Measurements from ENCODE around the gene MAP2K6.

Gene MAP2K6

DNA sequence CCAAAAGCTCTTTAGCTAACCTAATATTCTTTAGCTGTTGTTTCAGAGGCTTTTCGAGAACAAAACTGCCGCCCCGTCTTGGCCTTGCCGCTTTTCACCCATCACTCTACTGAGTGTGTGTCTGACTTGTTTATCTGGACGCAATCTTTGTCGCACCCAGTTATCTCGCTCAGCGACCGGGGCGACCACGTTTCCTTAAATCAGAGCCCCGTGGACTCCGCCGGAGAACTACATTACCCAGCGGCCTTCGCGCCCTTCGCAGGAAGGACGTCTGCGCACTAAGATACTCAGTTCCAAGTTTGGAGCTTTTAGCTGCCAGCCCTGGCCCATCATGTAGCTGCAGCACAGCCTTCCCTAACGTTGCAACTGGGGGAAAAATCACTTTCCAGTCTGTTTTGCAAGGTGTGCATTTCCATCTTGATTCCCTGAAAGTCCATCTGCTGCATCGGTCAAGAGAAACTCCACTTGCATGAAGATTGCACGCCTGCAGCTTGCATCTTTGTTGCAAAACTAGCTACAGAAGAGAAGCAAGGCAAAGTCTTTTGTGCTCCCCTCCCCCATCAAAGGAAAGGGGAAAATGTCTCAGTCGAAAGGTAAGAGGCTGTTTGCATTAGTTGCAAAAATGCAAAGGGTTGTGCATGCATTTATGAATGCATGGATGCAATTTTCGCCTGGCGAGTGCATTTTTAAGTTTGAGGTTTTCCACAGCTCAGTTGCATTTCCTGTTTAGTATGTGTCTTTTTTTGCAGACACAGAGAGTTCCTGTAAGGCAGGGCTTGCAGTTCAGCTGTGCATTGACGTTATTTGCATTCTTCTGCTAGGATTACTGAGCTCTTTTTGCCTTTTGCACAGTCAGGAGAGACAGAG is at the start of gene MAP2K6:
MAP2K6 (plus strand) TSS at position 290 of the 867 bp plus-strand sequence; CDS start at position 578, 288 bp downstream.
- DNase-seq, result peak; percentile 30

DNA sequence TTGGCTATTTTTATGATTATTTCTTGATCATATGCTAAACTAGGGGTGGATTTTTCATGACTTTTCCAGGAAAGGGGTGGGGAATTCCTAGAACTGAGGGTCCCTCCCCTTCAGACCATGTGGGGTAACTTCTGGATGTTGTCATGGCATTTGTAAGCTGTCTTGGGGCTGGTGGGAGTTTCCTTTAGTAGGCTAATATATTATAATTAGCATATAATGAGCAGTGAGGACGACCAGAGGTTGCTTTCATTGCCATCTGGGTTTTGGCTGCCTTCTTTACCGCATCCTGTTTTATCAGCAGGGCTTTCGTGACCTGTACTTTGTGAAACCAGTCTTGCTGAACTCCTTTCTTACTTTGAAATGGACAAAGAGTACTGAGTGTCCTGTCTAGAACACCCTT is 47.2 kb upstream of the MAP2K6 start:
- no peak for DNase-seq

DNA sequence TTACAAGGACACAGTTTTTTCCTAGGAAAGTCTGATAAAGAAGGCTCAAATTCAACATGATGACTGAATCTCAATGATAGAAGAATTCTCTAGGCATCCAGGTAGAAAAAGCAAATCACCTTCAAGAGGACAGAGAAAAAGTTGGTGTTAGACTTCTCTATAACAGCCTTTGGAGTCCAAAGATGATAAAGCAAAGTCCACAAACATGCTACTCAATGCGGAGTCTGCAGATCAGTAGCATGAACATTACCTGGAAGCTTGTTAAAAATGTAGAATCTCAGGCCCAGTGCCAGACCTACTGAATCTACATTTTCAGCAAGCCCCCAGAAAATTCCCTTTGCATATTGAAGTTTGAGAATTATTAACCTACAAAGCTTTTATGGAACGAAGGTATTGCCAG is 41.4 kb upstream of the MAP2K6 start:
- no peak for DNase-seq

DNA sequence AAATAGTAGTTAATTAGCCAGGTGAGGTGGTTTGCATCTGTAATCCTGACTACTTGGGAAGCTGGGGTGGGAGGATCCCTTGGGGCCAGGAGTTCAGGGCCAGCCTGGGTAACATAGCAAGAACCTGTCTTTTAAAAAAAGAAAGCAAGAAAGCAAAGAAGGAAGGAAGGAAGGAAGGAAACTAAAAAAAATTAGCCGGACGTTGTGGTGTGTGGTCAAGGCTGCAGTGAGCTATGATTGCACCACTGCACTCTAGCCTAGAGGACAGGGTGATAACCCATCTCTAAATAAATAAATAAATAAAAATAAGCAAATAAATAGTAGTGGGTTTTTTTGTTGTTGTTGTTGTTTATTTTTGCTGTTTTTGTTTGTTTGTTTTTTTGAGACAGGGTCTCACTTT is 39.3 kb upstream of the MAP2K6 start:
- no peak for DNase-seq

DNA sequence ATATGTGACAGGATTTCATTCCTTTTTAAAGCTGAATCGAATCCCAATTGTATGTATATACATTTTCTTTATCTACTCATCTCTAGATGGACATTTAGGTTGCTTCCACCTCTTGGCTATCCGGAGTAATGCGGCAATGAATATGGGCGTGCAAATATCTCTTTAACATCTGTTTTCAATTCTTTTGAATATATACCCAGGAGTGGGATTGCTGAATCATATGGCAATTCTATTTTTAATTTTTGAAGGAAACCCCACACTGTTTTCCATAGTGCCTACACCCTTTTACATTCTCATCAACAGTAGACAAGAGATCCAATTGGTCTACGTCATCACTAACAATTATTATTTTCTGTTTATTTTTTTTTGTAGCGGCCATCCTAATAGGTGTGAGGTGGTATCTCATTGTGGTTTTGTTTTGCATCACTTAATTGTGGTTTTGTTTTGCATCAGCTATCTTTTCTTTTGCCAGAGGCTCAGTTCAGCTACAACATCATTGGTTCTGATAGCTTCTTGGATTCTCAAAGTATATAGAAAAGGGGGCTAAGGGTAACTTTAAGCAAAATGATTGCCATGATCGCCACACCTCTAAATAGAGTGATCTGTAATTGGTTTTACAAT is 25.6 kb upstream of the MAP2K6 start:
- DNase-seq, result no peak

DNA sequence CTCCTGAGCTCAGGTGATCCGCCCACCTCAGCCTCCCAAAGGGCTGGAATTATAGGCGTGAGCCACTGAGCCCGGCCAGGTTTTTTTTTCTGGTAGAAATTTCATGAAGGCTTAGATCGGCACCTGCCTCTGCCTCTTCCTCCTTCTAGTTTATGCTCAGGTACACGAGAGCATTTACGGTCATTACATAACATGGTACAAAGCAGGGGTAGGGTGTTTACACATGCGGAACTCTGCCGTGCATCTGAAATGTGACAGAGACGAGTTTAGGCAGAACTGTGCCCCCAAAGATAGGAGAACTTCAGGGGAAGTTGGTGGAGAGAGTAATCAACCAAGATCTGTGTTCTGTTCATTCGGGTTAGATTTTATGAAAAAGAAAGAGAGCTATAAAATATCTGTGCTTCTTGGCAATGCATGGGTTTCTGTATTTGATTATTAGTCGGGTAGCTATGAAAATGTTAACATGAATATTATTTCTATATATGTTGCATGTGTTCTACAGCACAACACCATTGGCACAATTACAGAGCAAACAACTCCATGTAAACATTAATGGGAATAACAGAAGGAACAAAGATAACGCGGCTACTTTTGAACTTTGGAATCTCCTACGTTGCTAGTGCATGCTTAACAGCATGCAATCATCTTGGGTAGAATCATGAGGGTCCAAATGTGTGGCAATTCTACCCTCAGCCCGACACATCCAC is 23.5 kb upstream of the MAP2K6 start:
- no peak for DNase-seq

DNA sequence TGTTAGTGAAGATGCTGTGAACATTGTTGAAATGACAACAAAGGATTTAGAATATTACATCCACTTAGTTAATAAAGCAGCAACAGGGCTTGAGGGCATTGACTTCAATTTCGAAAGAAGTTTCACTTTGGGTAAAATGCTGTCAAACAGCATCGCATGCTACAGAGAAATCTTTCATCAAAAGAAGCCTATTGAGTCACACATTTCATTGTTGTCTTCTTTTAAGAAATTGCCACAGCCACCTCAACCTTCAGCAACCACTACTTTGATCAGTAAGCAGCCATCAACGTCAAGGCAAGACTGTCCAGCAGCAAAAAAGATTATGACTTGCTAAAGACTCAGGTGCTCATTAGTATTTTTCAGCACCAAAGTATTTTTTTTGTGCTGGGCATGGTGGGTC is 13.2 kb upstream of the MAP2K6 start:
- DNase-seq, result no peak

DNA sequence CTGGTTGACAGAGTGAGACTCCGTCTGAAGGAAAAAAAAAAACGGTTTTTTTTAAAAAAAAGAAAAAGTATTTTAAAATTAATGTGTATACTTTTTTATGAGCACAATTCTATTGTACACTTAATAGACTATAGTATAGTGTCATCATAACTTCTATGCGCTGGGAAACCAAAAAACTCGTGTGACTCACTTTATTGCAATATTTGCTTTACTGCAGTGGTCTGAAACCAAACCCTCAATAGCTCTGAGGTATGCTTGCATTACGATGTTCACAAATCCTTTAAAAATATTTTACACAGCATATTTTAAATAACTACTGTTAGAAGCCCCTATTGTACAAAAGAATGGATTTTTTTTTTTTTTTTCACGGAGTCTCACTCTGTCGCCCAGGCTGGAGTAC is 12.4 kb upstream of the MAP2K6 start:
- DNase-seq, result no peak

DNA sequence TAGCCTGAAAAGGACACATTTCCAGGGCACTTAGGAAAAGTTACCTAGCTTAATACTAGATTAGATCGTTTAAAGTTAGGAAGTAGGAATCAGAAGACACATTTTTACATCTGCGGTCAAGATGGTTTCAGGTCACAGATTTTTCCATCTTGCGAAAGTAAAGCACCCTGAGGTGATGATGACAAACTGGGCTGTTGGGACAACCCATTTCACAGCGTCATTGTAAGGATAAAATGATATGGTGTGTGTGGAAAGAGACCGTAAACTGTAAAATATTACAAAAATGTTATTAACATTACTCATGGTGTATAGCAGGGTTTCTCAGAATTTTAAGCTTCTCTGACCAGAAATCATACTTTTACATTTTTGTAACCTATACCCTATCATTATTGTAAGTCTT is 10.1 kb upstream of the MAP2K6 start:
- DNase-seq, result no peak

DNA sequence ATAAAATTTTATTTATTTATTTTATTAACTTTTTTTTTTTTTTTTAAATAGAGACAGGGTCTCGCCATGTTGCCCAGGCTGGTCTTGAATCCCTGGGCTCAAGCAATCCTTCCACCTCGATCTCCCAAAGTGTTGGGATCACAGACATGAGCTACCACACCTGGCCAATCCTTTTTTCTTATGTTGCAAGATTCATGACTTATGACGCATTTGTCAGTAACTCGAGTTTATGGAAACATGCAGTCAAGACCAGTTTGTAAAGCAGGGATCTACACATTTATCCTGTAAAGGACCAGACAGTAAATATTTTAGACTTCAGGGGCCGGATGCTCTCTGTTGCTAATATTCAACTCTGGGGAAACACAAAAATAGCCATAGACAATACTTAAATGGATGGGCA is 9.4 kb upstream of the MAP2K6 start:
- DNase-seq, result no peak

DNA sequence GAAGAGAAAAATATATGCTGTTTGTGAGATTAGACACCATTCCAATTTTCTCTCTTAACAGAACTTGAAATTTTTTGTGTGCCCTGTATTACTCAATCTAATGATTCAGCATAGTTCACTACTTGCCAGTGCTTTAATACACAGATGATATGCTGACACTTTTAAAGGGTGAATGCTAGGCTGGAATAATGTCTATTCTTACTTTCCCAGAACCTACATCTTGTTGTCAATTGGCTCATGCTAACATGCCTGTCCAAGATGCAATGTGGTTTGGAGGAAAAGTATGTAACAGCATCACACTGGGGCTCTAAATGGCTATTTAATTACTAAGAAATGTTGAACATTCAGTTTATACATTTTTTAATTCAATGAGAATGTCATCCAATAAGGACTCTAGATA is 7.6 kb upstream of the MAP2K6 start:
- DNase-seq, result no peak

DNA sequence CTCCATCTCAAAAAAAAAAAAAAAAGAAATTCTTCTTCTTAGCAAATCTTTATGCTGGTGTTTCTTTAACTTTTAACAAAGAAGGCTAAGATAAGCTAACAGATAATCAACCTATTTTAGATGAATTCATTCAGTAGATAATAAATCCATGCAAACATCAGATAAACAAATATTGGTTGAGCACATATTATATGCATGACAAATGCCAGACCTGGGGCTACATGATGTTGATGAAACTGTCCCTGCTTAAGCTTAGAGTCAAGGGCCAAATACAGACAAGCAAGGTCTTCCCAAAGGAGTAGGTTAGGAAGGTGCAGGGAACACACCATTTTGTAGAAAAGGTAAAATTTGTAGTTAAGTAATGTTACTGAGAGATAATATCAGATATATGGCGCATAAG is 6.7 kb upstream of the MAP2K6 start:
- no peak for DNase-seq

DNA sequence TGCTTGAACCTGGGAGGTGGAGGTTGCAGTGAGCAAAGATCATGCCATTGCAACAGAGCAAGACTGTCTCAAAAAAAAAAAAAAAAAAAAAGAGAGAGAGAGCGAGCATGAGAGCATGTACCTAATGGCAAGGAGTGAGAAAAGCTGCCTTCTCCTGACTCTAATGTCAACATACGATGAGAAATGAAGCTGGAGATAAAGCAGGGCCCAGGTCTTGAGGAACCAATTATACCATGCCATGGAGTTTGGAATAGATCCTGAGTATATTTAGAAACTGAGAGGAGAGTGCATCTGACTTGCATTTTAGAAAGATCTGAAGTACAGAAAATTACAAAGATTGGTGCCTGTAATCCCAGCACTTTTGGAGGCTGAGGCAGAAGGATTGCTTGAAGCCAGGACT is 3.8 kb upstream of the MAP2K6 start:
- DNase-seq, result no peak

DNA sequence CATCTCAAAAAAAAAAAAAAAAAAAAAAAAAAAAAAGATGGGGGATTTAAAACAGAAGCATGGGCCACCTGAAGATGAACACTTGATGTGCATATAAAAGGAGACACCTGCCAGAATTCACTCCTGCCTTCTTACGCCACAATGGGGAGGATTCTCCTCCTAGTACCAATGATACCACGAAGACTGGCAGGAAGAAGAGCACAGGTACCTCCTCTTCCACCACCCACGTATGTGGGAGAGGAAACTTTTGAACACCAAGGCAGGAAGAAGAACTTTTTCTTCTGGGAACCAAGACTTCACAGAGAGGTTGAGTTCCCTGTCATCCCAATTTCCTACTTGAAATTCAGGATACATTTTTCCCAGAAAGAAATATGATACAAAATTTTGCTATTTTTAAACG is 2.7 kb upstream of the MAP2K6 start:
- DNase-seq, result no peak

DNA sequence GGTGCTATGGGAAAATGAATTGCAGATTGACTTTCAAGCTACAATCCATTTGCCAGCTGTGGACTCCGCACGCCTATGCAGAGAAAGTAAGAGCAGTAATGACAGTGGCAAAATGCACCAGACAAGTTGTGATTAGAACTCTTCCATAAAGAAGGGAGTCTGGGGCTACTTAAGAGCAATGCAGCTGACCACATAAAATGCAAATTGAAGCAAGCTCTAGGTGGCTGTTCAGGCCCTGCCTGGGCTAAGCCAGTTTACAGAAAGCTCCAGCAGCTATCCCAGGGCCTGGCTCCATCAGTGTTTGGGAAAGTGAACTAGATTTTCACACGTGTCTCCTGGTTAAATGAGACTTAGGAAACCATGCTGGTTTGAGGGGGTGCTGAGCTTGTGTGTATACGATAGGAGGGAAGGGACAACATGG is 2.2 kb upstream of the MAP2K6 start:
- DNase-seq, result no peak

DNA sequence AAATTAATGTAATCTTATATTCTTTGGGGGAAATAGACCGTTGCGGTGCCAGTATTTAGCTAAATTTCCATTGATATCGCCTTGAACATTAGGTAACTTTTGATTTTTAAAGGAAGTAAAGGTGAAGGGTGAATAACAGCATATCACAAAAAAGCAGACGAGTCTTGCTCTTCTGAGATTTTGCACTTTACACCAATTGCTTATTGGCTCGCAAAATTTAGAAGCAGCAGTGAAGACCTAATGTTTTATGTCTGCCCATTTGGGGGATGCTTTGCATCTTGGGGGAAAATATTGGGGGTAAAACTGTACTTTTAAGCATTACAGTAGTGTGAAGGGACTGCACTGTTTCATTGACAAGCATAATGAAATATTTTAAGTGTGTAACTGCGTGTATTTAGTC is 934 bp downstream of the MAP2K6 start:
- DNase-seq, result no peak

DNA sequence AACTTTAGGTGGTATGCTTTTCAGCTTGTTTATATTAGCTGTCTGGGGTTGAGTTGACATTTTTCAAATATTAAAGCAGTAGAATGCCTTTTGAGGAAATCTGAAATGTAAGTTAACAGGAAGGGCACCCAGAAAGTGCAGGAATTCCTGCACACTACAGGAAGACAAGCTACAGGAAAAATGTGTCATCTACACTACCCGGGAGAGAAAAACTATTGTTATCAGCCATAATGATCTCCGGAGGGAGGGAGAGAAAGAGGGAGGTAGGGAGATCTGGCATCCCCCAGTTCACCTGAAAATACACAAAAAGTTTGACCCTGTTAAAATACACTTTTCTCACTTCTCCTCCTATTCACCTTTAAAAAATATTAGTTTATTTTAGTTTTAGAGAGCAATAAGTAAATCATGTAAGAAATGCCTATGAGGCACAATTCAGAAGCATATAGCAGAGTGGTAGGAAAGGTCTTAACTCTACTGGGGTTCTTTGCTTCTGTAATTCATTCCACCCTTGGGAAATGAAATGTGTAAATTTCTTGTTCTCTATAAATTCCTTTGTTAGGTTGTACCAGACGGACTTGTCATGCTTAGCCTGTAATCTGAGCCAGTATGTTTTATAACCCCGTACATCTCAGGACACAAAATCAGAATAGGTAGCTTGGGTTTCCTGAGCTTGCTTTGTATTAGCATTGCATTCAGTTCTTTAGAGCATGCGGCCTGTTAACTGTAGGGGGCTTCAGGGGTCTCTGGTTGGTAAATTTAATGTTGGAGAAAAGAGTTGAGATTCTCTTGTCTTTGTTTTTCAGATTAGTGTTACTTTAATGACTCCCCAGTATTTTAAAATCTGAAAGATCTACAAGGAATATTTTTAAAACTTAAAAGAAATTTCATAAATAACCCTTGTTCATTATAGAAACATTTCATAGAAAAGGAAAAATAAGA is 3.3 kb downstream of the MAP2K6 start:
- no peak for DNase-seq

DNA sequence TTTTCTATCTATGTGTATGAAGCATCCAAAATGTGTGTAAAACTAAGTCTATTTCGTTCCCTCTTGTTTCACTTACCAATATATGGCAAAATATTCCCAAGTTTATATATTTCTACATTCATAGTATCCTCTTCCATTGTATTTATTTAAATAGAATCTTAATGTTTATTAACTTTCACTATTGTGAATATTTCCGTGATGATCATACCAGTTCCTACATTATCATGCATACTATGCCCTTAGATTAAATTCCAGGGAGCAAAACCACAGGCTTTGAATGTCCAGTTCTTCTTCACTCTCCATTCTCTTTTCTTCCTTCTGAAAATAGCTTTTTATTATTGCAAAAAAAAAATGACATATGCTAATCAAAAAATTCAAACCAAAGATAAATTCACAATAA is 4.0 kb downstream of the MAP2K6 start:
- no peak for DNase-seq

DNA sequence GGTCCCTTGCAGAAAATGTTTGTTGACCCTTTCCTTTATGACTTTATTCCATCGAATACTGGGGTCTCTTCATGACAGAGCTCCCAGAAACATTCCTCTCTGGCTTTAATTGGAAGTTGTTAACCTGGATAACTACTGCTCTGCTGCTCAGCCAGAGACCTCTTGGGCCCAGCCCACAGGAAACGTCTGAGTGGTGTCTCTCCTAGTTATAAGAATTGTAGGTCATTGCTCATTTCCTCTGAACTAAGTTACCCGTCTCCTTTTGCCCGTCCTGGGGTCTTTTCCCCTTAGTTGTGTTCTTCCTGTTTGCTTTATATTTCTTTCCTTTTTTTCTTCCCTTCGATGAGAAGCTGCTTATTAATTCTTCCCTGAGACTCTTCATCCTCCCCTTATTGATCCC is 9.0 kb downstream of the MAP2K6 start:
- DNase-seq, result no peak

DNA sequence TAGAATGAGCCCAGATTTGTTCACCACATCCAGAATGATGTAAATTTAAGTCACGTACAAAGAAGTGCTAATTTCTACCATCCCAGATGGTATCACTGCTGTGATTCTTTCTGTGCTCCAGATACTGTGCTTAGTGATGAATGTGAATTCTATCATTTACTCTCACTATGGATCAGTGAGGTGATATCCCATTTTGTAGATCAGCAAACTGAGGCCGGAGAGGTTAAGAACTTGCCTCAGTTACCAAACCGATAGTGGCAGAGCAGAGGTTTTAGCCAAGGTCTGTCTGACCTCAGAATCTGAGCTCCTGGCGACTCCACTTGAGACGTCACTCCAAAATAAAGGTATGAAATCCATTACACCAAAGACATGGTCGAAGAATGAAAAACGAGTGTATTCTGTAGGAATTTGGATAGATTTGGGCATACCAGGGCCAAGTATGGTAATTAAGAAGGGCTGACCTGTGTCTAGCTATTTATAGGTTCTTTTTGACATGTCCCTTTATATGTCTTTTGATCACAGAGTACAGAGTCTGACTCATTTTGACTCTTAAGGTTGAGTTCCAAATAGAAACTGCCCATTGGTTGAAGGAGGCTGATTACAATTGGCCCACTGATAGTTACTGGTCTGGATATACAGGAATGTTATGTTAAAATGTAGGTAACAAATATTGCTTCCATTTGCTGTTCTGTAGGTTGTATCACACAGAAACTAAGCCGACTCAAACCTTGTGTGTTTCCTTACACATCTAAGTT is 10.0 kb downstream of the MAP2K6 start:
- no peak for DNase-seq

DNA sequence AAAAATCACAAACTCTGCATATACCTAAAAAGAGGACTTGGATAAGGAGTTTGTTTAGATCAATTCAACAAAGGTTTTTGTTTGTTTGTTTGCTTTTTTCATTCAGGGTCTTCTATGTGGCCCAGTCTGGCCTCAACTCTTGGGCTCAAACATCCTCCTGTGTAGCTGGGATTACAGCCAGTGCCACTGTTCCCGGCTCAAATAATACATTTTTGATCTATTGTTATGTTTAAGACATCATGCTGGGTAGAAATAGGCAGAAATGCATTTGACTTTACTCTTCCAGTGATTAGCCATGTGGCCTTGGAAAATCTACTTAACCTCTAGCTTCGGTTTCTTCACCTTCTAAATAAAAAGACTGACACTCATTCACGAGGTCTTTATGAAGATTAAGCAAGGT is 11.5 kb downstream of the MAP2K6 start:
- DNase-seq, result no peak
